ENCODE measurements around the gene DST.

DNA sequence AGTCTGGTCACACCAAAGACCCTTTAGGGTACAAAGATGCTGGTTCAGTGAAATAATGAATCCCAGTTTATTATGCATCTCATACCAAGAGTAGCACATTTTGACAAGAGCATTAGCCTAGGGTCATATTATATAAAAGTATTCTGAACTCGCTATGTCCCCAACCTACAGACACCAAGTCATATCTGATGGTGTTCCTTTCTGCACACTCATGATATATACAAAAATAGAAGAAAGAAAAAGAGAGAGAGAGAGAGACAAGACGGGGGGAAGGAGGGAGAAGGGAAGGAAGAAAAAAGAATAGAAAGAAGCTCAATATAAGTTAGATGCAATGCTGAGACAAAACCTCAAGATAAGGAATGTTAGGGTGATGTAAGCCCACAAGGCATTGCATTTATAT lies 131.1 kb downstream of the DST start:
- TF ChIP-seq, protein P1, sequence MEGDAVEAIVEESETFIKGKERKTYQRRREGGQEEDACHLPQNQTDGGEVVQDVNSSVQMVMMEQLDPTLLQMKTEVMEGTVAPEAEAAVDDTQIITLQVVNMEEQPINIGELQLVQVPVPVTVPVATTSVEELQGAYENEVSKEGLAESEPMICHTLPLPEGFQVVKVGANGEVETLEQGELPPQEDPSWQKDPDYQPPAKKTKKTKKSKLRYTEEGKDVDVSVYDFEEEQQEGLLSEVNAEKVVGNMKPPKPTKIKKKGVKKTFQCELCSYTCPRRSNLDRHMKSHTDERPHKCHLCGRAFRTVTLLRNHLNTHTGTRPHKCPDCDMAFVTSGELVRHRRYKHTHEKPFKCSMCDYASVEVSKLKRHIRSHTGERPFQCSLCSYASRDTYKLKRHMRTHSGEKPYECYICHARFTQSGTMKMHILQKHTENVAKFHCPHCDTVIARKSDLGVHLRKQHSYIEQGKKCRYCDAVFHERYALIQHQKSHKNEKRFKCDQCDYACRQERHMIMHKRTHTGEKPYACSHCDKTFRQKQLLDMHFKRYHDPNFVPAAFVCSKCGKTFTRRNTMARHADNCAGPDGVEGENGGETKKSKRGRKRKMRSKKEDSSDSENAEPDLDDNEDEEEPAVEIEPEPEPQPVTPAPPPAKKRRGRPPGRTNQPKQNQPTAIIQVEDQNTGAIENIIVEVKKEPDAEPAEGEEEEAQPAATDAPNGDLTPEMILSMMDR (IDR thresholded peaks at IDR 0.05) = no peak
- no peak for TF ChIP-seq POLR2A (IDR thresholded peaks at IDR 0.05)
